Loucy (cell line): Measurements from ENCODE around the gene CEP44.

Source experiments
- CTCF ChIP-seq: fragments of 200-600 bp; sonication (generic); conservative IDR thresholded peaks from 2 replicates; pipeline ENCODE4 v1.5.1; 2014; ENCODE audit warnings: mild to moderate bottlenecking, antibody characterized with exemption, low read length
- EZH2phosphoT487 ChIP-seq: fragments of 200-600 bp; IDR thresholded peaks from 2 replicates; pipeline ENCODE4 v1.6.1; 2018; ENCODE audit warnings: antibody characterized with exemption, mild to moderate bottlenecking, moderate library complexity, borderline replicate concordance

- TF ChIP-seq CTCF: no peak
- no peak for TF ChIP-seq EZH2phosphoT487
These were observed 3.2 kb downstream of the CEP44 start for GRCh38 chr4:174286870-174287269.
